GM23248 (cell line): ENCODE results near the gene COL27A1.

Source experiments
- EZH2 ChIP-seq: fragments of 200-600 bp; sonication (generic); IDR thresholded peaks from 2 replicates; pipeline ENCODE4 v1.6.1; 2018; ENCODE audit warnings: antibody characterized with exemption, mild to moderate bottlenecking; ENCODE audit not compliant: insufficient read depth, poor library complexity, severe bottlenecking
- EZH2phosphoT487 ChIP-seq: fragments of 200-600 bp; sonication (generic); IDR thresholded peaks from 2 replicates; pipeline ENCODE4 v1.6.1; 2018; ENCODE audit warnings: antibody characterized with exemption, moderate library complexity, mild to moderate bottlenecking, low read depth; ENCODE audit not compliant: insufficient read depth

DNA sequence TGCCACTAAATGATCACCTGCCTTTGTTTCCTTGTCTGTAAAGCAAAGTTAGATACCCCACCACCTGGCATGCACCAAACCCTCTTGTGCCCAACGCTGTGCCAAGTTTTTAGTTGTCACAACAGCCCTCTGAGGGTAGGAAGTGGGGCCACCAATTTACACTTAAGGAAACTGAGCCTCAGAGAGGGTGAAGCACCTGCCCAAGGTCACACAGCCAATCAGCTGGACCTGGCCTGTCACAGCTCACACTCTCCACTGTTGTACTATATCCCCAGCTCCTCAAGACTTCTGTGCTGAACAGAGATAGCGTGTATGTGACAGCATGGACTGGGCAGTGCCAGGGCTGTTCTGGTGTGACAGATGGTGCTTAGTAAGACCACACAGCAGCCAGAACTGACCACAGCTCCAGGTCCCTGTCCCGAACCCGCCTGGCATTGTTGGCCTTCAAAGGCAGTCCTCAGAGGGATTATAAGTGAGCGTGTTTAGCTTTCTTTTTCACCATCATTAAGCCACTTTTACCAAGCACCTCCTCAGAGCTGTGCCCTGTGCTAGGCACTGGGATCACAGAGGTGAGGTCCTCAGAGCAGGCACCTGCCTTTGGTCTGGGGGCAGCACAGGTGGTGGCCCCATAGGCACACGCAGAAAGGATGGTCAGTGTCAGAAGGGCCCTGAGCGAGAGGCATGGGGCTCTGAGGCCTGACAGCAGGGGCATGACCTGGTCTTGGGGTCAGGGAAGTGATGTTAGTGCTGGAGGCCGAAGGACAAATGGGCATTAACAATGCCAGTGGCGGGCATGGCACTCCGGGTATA, 71.1 kb downstream of the COL27A1 start:
- TF ChIP-seq EZH2 (no peak), EZH2phosphoT487 (no peak)
